Body of pancreas (tissue), 4 donors: ENCODE measurements around the gene FBXW8.

Experiments
- CTCF ChIP-seq, 7 experiments: fragments of 450-650 bp in 4 of 7; fragments of 200-600 bp in 3 of 7; sonication (generic) in 3 of 7; IDR thresholded peaks; one replicate each; pipeline ENCODE4 v1.5.1; 2016 to 2019; ENCODE audit warnings: antibody characterized with exemption in 7 of 7
- POLR2A ChIP-seq, 3 donors: fragments of 450-650 bp; IDR thresholded peaks; one replicate each; pipeline ENCODE4 v1.6.1; 2016; ENCODE audit warnings: antibody characterized with exemption in 3 of 3, mild to moderate bottlenecking in 2 of 3

GRCh38 chr12:116968986-116969385 is 58.2 kb downstream of the FBXW8 start:
- TF ChIP-seq CTCF (IDR thresholded peaks at IDR 0.05) (no peak), POLR2A (IDR thresholded peaks at IDR 0.05) (no peak)
